Activated T-cell treated with anti-CD3 and anti-CD28 coated beads, Interleukin-2, amount 50 U/mL, for 4 hours (primary cell): ENCODE measurements around the gene ADORA3. TPM values are rescaled to one million over a fixed set of nuclear protein-coding genes. Genes with fewer than 3 reads are reported as not detected.

ENCODE experiments used
- ATAC-seq, 2 donors: fragments of 200-7000 bp; cut with Tn5 transposase; one replicate each; pipeline ENCODE4 v1.10.0; 2021
- DNase-seq: peaks from one replicate; pipeline ENCODE4 v3.0.0-alpha.2; 2020
- H3K27me3 Mint-ChIP-seq: one replicate; pipeline ENCODE4 v1.8.0; 2021; ENCODE audit warnings: low read depth, mixed read lengths
- H3K36me3 Mint-ChIP-seq: one replicate; pipeline ENCODE4 v1.8.0; 2022; ENCODE audit warnings: mixed read lengths; ENCODE audit not compliant: insufficient read depth
- H3K4me1 Mint-ChIP-seq: one replicate; pipeline ENCODE4 v1.8.0; 2021; ENCODE audit warnings: low read depth, mixed read lengths
- H3K4me3 Mint-ChIP-seq: one replicate; pipeline ENCODE4 v1.8.0; 2021; ENCODE audit warnings: mild to moderate bottlenecking, moderate library complexity, mixed read lengths
- H3K9me3 Mint-ChIP-seq: one replicate; pipeline ENCODE4 v1.8.0; 2021; ENCODE audit warnings: mixed read lengths
- total RNA-seq, 3 donors: library from RNA; stranded (reverse); gene quantifications; one replicate each; pipeline ENCODE4 v1.2.1, GENCODE V29; 2021

The ADORA3 gene
- total RNA-seq, 3 donors from 2014 or later: not detected

GRCh38 chr1:111454859-111455641 lies 48.4 kb downstream of the ADORA3 start:
- ATAC-seq: peak; percentile 82 to 88
- Mint-ChIP-seq H3K36me3 (peaks cover 56% of the 10 kb centered on the region), H3K9me3 (no peaks in the 10 kb centered on the region), H3K4me3 (peak overlapping the region; percentile 48), H3K4me1 (peaks cover 64% of the 10 kb centered on the region), H3K27me3 (no peaks in the 10 kb centered on the region)
- DNase-seq: no peak

- DNase-seq (no peak), ATAC-seq (no peak)
- Mint-ChIP-seq H3K4me1 (peaks cover 72% of the 10 kb centered on the region), H3K9me3 (no peaks in the 10 kb centered on the region), H3K4me3 (no peak overlapping the region), H3K36me3 (peaks cover 59% of the 10 kb centered on the region), H3K27me3 (no peaks in the 10 kb centered on the region)
These were observed 49.7 kb downstream of the ADORA3 start for GRCh38 chr1:111453706-111454105.

GRCh38 chr1:111452581-111452980 lies 50.9 kb downstream of the ADORA3 start:
- no peak overlapping the region for H3K4me3 Mint-ChIP-seq
- no peak for ATAC-seq
- no peaks in the 10 kb centered on the region for H3K27me3 Mint-ChIP-seq
- H3K4me1 Mint-ChIP-seq: peaks cover 80% of the 10 kb centered on the region
- no peaks in the 10 kb centered on the region for H3K9me3 Mint-ChIP-seq
- DNase-seq: no peak
- H3K36me3 Mint-ChIP-seq: peaks cover 59% of the 10 kb centered on the region

- Mint-ChIP-seq H3K36me3 (peaks cover 58% of the 10 kb centered on the region), H3K4me3 (peak overlapping the region; percentile 100), H3K4me1 (peaks cover 87% of the 10 kb centered on the region), H3K9me3 (no peaks in the 10 kb centered on the region), H3K27me3 (no peaks in the 10 kb centered on the region)
- DNase-seq (no peak), ATAC-seq (no peak)
These were observed 53.2 kb downstream of the ADORA3 start for GRCh38 chr1:111450185-111450584.

GRCh38 chr1:111449703-111450017 lies 53.8 kb downstream of the ADORA3 start:
- peaks cover 57% of the 10 kb centered on the region for H3K36me3 Mint-ChIP-seq
- H3K4me3 Mint-ChIP-seq: peak overlapping the region; percentile 100
- H3K4me1 Mint-ChIP-seq: peaks cover 85% of the 10 kb centered on the region
- H3K27me3 Mint-ChIP-seq: no peaks in the 10 kb centered on the region
- no peak for ATAC-seq
- no peak for DNase-seq
- no peaks in the 10 kb centered on the region for H3K9me3 Mint-ChIP-seq

Other genes with a start within 250 kb of the ADORA3 start
- not detected for gene CHIA, start 212.8 kb downstream of the ADORA3 start, total RNA-seq
- 1 to 10 TPM in 2 of 3 donors, under 1 TPM in 1; 0.76 to 1.9 (median 1.2) TPM for gene OVGP1, start 75.9 kb downstream of the ADORA3 start, total RNA-seq
- gene WDR77, start 54.4 kb downstream of the ADORA3 start, total RNA-seq: 10 to 100 TPM; 89.6 to 95.0 (median 93.7) TPM
- 100 to 1,000 TPM; 301 to 332 (median 319) TPM for gene ATP5PB, start 54.2 kb downstream of the ADORA3 start, total RNA-seq
- 1 to 10 TPM; 2.6 to 3.6 (median 2.6) TPM for gene C1orf162, start 29.6 kb downstream of the ADORA3 start, total RNA-seq
- gene TMIGD3, start within 50 bp of the ADORA3 start, total RNA-seq: not detected
- 100 to 1,000 TPM; 169 to 182 (median 171) TPM for gene RAP1A, start 116.2 kb upstream of the ADORA3 start, total RNA-seq
- gene INKA2, start 235.8 kb upstream of the ADORA3 start, total RNA-seq: under 1 TPM; 0.25 to 0.82 (median 0.76) TPM